ENCODE measurements around the gene TFRC.
A peak's percentile ranks its signal among the peaks of the same experiment; 100 is the strongest.
"Not testable (repeated sequence)": the region's sequence is repeated elsewhere in the genome, so short reads cannot be mapped to it uniquely, and the experiment has no call there.

Gene TFRC

GRCh38 chr3:196111939-196112386 lies 30.1 kb upstream of the TFRC start:
- Histone ChIP-seq H3K79me2 (ENCODE audit: control insufficient read depth, insufficient read depth, low read length, unreplicated experiment) (no peaks in the 10 kb centered on the region), H3K27ac (ENCODE audit: low read depth, low read length) (no peak overlapping the region), H3K27me3 (ENCODE audit: insufficient read depth, low read length) (no peaks in the 10 kb centered on the region), H3K4me3 (ENCODE audit: low read depth, low read length) (no peak overlapping the region), H2AFZ (ENCODE audit: low read length, unreplicated experiment) (no peak overlapping the region), H3K36me3 (ENCODE audit: insufficient read depth, low read length) (no peaks in the 10 kb centered on the region), H3K4me1 (ENCODE audit: control insufficient read depth, insufficient read depth, low read length, unreplicated experiment) (no peaks in the 10 kb centered on the region)

- no peak overlapping the region for H3K4me3 ChIP-seq (ENCODE audit: low read depth, low read length)
- H2AFZ ChIP-seq (ENCODE audit: low read length, unreplicated experiment), result no peak overlapping the region
- H3K79me2 ChIP-seq (ENCODE audit: control insufficient read depth, insufficient read depth, low read length, unreplicated experiment), result no peaks in the 10 kb centered on the region
- H3K27ac ChIP-seq (ENCODE audit: low read depth, low read length), result no peak overlapping the region
- no peaks in the 10 kb centered on the region for H3K4me1 ChIP-seq (ENCODE audit: control insufficient read depth, insufficient read depth, low read length, unreplicated experiment)
- no peaks in the 10 kb centered on the region for H3K36me3 ChIP-seq (ENCODE audit: insufficient read depth, low read length)
- H3K27me3 ChIP-seq (ENCODE audit: insufficient read depth, low read length), result peaks cover 3% of the 10 kb centered on the region; the same call in 1 of the 2 replicates
Observed at GRCh38 chr3:196108075-196108743, 26.3 kb upstream of the TFRC start.

GRCh38 chr3:196104707-196105106 lies 22.8 kb upstream of the TFRC start:
- H3K36me3 ChIP-seq (ENCODE audit: insufficient read depth, low read length); H3K4me1 ChIP-seq (ENCODE audit: control insufficient read depth, insufficient read depth, low read length, unreplicated experiment); H3K27ac ChIP-seq (ENCODE audit: low read depth, low read length); H3K4me3 ChIP-seq (ENCODE audit: low read depth, low read length); H3K79me2 ChIP-seq (ENCODE audit: control insufficient read depth, insufficient read depth, low read length, unreplicated experiment); H2AFZ ChIP-seq (ENCODE audit: low read length, unreplicated experiment): not testable (repeated sequence)
- H3K27me3 ChIP-seq (ENCODE audit: insufficient read depth, low read length), result peaks cover 12% of the 10 kb centered on the region

DNA sequence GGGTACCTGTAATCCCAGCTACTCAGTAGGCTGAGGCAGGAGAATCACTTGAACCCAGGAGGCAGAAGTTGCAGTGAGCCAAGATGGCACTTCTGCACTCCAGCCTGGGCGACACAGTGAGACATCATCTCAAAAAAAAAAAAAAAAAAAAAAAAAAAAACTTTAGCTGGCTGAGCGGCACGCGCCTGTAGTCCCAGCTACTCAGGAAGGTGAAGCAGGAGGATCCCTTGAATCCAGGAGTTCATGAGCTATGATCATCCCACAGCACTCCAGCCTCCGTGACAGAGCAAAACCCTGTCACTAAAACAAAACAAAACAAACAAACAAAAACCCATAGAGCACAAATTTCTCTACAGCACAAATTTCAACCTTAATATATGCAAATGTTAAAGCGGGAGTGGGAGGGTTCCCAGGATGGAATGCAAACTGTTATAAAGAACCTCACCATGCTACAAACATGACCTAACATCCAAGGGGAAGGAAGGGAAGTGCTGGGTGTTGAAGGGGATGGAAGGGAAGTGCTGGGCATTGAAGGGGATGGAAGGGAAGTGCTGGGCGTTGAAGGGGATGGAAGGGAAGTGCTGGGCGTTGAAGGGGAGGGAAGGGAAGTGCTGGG lies 16.6 kb upstream of the TFRC start:
- H3K4me1 ChIP-seq (ENCODE audit: control insufficient read depth, insufficient read depth, low read length, unreplicated experiment); H3K4me3 ChIP-seq (ENCODE audit: low read depth, low read length); H3K36me3 ChIP-seq (ENCODE audit: insufficient read depth, low read length); H3K27ac ChIP-seq (ENCODE audit: low read depth, low read length); H3K79me2 ChIP-seq (ENCODE audit: control insufficient read depth, insufficient read depth, low read length, unreplicated experiment); H2AFZ ChIP-seq (ENCODE audit: low read length, unreplicated experiment): not testable (repeated sequence)
- H3K27me3 ChIP-seq (ENCODE audit: insufficient read depth, low read length), result peaks cover 17% of the 10 kb centered on the region

DNA sequence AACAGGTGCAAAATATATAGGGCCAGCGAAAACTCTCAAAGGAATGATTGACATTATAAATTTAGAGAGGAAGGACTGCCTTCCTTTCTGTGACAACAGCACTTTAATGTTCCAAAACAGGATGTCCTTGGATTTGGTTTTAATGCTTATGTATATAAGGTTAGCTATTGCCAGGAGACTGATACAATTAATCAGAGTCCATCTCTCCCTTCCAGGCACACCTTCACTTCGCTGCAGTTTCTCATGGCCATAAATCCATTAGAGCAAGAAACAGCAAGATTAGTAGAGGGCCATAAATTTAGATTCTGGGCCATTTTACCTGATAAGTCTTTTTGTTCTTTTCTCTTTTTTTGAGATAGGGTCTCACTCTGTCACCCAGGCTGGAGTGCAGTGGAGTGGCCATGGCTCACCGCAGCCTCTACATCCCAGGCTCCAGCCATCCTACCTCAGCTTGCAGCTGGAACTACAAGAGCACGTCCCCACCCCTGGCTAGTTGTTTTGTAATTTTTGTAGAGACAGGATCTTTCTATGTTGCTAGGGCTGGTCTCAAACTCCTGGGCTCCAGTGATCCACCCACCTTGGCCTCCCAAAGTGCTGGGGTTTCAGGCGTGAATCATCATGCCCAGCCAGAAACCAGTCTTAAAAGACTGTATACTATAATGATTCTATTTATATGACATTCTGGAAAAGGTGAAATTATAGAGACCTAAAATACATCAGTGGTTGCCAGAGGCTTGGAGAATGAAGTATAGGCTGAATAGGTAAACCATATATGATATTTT lies 15.7 kb upstream of the TFRC start:
- Histone ChIP-seq H3K36me3 (ENCODE audit: insufficient read depth, low read length) (no peaks in the 10 kb centered on the region), H3K79me2 (ENCODE audit: control insufficient read depth, insufficient read depth, low read length, unreplicated experiment) (no peaks in the 10 kb centered on the region), H3K4me3 (ENCODE audit: low read depth, low read length) (no peak overlapping the region), H2AFZ (ENCODE audit: low read length, unreplicated experiment) (no peak overlapping the region), H3K27me3 (ENCODE audit: insufficient read depth, low read length) (peaks cover 11% of the 10 kb centered on the region), H3K4me1 (ENCODE audit: control insufficient read depth, insufficient read depth, low read length, unreplicated experiment) (no peaks in the 10 kb centered on the region), H3K27ac (ENCODE audit: low read depth, low read length) (no peak overlapping the region)

DNA sequence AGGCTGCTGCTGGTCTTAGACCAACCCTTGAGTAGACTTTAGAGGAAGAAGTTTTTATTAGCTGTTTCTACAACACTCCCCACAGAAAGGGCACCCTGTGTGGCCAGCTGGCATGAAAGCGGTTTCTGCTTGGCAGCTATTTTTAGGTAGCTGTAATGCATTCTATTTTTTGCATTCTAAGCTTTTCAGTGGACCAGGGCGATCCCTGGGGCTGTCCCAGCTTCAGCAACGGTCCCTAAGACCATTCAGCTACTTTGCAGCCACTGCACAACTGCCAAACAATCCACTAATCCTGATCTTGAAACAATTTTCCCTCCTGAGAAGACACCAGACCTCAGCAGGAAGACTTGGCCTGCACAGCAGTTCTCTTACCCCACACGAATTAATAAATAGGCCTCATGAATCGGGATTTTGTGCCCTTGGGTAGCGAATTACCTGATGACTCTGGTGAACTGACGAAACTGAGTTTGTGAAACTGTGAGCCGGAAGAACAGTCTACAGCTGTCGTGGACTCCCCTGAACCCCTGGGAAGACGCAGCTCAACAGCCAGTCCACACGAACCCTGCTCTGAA lies 14.6 kb upstream of the TFRC start:
- Histone ChIP-seq H2AFZ (ENCODE audit: low read length, unreplicated experiment) (no peak overlapping the region), H3K4me3 (ENCODE audit: low read depth, low read length) (no peak overlapping the region), H3K4me1 (ENCODE audit: control insufficient read depth, insufficient read depth, low read length, unreplicated experiment) (no peaks in the 10 kb centered on the region), H3K27me3 (ENCODE audit: insufficient read depth, low read length) (peaks cover 8% of the 10 kb centered on the region; the same call in 1 of the 2 replicates), H3K27ac (ENCODE audit: low read depth, low read length) (no peak overlapping the region), H3K36me3 (ENCODE audit: insufficient read depth, low read length) (no peaks in the 10 kb centered on the region), H3K79me2 (ENCODE audit: control insufficient read depth, insufficient read depth, low read length, unreplicated experiment) (no peaks in the 10 kb centered on the region)

GRCh38 chr3:196093317-196094111 lies 11.6 kb upstream of the TFRC start:
- Histone ChIP-seq H3K4me3 (ENCODE audit: low read depth, low read length) (no peak overlapping the region), H3K4me1 (ENCODE audit: control insufficient read depth, insufficient read depth, low read length, unreplicated experiment) (no peaks in the 10 kb centered on the region), H3K79me2 (ENCODE audit: control insufficient read depth, insufficient read depth, low read length, unreplicated experiment) (no peaks in the 10 kb centered on the region), H3K36me3 (ENCODE audit: insufficient read depth, low read length) (no peaks in the 10 kb centered on the region), H2AFZ (ENCODE audit: low read length, unreplicated experiment) (no peak overlapping the region), H3K27me3 (ENCODE audit: insufficient read depth, low read length) (peaks cover 6% of the 10 kb centered on the region; the same call in 1 of the 2 replicates), H3K27ac (ENCODE audit: low read depth, low read length) (no peak overlapping the region)

DNA sequence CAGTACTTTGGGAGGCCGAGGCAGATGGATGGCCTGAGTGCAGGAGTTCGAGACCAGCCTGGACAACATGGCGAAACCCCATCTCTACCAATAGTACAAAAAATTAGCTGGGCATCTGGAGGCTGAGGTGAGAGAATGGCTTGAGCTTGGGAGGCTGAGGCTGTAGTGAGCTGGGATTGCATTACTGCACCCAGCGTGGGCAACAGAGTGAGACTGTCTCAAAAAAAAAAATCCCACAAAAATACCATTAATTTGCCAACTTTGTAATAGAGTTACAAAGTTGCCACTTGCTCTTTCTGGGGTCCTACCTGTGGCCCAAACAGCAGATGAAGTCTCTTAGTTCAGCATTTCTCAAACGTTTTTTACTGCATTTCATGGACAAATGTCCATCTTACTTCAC lies 6.0 kb upstream of the TFRC start:
- no peaks in the 10 kb centered on the region for H3K79me2 ChIP-seq (ENCODE audit: control insufficient read depth, insufficient read depth, low read length, unreplicated experiment)
- no peak overlapping the region for H3K4me3 ChIP-seq (ENCODE audit: low read depth, low read length)
- H2AFZ ChIP-seq (ENCODE audit: low read length, unreplicated experiment), result no peak overlapping the region
- no peaks in the 10 kb centered on the region for H3K4me1 ChIP-seq (ENCODE audit: control insufficient read depth, insufficient read depth, low read length, unreplicated experiment)
- no peaks in the 10 kb centered on the region for H3K27me3 ChIP-seq (ENCODE audit: insufficient read depth, low read length)
- no peaks in the 10 kb centered on the region for H3K36me3 ChIP-seq (ENCODE audit: insufficient read depth, low read length)
- H3K27ac ChIP-seq (ENCODE audit: low read depth, low read length), result no peak overlapping the region

DNA sequence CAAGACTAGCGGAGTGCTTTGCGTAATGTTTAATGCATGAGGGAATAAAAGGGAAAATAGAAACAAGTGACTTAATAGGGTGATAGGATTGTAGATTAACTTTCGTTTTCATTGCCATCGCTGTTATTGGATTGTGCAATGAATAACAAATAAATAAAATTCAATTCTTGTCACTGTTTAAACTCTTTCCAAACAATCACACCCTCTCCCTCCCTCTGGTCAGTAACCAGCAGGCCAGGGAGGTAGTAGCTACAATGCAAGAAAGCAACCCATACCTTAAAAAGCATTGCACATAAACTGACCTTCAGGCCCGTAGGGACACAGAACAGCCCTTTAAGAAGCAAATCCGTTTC lies 705 bp upstream of the TFRC start:
- H2AFZ ChIP-seq (ENCODE audit: low read length, unreplicated experiment), result peak overlapping the region; percentile 96
- H3K79me2 ChIP-seq (ENCODE audit: control insufficient read depth, insufficient read depth, low read length, unreplicated experiment), result peaks cover 40% of the 10 kb centered on the region
- H3K4me1 ChIP-seq (ENCODE audit: control insufficient read depth, insufficient read depth, low read length, unreplicated experiment), result peaks cover 9% of the 10 kb centered on the region
- H3K27ac ChIP-seq (ENCODE audit: low read depth, low read length), result no peak overlapping the region
- no peaks in the 10 kb centered on the region for H3K36me3 ChIP-seq (ENCODE audit: insufficient read depth, low read length)
- H3K4me3 ChIP-seq (ENCODE audit: low read depth, low read length), result peak overlapping the region; percentile 80
- H3K27me3 ChIP-seq (ENCODE audit: insufficient read depth, low read length), result no peaks in the 10 kb centered on the region
